Uterus (tissue), 2 donors: ENCODE results near the gene ASPSCR1.

ENCODE experiments used
- POLR2A ChIP-seq, 2 donors: fragments of 450-650 bp; IDR thresholded peaks; one replicate each; pipeline ENCODE4 v1.6.1; 2016; ENCODE audit warnings: antibody characterized with exemption in 2 of 2, mild to moderate bottlenecking in 1 of 2, moderate library complexity in 1 of 2
- TF ChIP-seq, protein P1 (sequence below), 4 experiments: fragments of 200-600 bp in 2 of 4; fragments of 450-650 bp in 2 of 4; sonication (generic) in 2 of 4; IDR thresholded peaks; one replicate each; pipeline ENCODE4 v1.5.1; 2016 to 2019; ENCODE audit warnings: antibody characterized with exemption in 4 of 4, mild to moderate bottlenecking in 2 of 4, moderate library complexity in 1 of 4

- no peak for TF ChIP-seq POLR2A (IDR thresholded peaks at IDR 0.05)
- TF ChIP-seq, protein P1, sequence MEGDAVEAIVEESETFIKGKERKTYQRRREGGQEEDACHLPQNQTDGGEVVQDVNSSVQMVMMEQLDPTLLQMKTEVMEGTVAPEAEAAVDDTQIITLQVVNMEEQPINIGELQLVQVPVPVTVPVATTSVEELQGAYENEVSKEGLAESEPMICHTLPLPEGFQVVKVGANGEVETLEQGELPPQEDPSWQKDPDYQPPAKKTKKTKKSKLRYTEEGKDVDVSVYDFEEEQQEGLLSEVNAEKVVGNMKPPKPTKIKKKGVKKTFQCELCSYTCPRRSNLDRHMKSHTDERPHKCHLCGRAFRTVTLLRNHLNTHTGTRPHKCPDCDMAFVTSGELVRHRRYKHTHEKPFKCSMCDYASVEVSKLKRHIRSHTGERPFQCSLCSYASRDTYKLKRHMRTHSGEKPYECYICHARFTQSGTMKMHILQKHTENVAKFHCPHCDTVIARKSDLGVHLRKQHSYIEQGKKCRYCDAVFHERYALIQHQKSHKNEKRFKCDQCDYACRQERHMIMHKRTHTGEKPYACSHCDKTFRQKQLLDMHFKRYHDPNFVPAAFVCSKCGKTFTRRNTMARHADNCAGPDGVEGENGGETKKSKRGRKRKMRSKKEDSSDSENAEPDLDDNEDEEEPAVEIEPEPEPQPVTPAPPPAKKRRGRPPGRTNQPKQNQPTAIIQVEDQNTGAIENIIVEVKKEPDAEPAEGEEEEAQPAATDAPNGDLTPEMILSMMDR (IDR thresholded peaks at IDR 0.05): no peak
These were observed 45.0 kb upstream of the ASPSCR1 start for GRCh38 chr17:81932333-81932983.
